CD4-positive, alpha-beta T cell treated with Interleukin-17A for 4 hours (primary cell): Measurements from ENCODE around the gene CTBP1.

ENCODE experiments used
- DNase-seq: peaks from one replicate; pipeline ENCODE4 v3.0.0-alpha.2; 2020; ENCODE audit warnings: mixed read lengths

The CTBP1 gene

DNA sequence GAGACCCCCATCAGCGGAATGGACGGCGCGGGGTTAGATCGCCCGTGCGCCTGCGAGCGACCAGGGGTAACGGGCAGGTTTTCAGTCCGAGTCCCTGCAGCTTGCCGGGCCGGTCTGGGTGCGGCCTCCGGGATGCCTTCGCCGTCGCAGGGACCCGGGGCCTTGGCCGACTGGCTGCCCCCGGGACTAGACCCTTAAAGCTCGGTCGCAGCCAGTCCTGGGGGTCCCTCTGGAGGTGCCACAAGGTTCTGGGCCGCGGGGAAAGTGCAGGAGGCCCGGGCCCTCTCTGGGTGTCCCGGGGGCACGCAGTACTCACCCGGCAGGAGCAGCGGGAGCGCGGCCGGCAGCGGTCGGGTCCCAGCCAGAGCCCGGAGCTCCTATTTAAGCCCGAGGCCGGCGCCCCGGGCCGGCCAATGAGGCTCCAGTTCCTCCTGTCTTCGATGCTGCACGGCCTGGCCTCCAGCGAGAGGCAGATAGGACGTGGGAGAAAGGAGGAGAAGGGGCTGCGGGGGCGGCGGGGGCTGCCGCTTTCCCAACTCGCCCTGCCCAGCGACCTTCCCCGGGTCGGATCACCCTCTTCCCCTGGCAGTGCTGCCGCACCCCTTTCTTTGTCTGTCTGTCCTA is 76.6 kb downstream of the CTBP1 start, which contains the start of gene SPON2:
TSS of gene SPON2 (minus strand) at position 356 of the 624 bp plus-strand sequence.
- DNase-seq, result no peak

DNA sequence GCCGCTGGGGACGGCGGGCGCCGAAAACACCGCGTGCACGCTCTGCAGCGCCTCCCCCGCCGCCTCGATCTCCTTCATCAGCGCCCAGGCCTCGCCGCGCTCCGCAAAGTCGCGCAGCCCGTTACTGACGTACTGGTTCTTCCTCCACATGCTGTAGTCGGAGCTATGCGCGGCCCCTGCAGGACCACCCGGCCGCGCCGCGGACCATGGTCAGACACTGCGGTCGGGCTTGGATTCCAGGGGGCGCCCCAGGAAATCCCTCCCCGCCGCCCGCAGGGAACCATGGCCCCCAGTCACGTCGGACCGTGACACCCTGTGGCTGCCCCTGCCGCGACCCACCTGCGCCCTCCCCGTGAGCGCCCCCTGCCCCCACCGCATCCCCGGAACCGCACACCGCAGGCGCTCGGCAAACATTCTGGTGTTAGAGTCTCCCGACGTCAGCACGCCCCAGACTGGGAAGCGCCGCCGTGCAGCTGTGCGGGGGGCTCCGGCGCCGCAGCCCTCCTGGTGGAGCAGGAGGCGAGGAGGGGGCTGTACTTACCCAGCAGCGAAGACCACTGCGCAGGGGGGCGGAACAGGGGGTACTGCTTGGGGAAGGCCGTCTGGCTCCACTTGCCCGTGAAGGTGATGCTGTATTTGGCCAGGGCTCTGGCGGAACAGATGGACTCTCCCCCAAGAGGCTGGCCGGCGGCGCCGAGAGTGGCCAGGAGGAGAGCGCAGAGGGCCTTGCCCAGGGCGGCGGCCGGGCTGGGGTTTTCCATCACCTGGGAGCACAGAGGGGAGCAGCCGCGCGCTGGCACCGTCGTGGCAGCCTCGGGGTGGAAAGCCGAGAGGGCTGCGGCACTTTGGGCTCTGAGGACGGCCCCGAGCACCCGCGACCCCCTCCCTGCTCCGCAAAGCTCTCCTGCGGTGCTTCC is 77.4 kb downstream of the CTBP1 start:
- peak; percentile 70 for DNase-seq

DNA sequence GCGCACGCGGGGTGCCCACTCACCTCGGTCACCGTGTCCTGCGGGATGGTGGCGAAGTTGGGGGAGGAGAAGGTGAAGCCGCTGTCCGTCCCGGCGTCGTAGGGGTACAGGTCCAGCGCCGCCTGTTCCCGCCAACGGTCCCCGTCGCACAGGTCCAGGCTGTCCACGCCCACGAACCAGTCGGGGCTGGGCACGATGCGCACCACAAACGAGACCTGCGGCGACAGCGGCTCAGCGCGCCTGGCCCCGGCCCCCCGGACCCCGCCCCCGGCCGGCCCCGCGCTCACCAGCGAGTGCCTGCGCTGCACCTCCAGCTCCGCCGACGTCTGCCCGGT is 78.0 kb downstream of the CTBP1 start:
- DNase-seq, result no peak

DNA sequence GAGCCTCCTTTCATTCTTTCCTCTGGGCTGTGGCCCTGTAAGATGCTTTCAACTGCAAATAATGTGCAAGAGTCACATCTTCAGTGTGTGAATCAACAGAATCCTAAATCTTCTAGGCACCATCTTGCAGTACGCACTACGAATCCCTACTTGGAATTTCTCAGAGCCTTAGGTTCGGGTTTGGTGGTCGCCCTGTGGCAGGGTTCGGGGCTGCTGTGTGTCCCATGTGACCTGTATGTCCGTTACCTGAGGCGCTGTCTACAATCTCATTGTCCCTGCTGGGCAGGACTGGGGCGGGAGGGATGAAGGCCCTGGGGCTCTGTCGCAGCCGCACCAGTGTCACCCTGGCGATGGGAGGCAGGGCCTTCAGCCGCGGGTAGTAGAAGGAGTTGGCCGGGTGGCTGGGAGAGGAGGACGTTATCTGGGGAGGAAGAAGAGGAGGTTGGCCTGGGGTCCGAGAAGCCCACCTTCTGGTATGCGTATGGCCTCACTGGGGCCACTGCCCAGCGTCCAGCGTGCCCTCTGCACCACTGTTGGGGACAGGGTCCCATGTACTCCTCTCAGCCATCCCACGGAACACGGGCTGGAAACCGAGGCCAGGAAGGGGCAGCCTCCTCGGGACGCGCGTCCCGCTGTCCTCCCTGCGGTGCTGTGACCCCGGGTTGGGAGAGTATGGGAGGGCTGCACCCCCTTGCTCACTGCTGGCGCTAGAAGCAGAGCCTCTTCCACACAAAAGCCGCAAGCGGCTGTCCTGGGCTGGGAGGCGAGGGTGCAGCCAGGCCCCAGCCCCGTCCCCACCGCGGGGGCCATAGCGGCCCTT is 78.6 kb downstream of the CTBP1 start:
- DNase-seq, result no peak

DNA sequence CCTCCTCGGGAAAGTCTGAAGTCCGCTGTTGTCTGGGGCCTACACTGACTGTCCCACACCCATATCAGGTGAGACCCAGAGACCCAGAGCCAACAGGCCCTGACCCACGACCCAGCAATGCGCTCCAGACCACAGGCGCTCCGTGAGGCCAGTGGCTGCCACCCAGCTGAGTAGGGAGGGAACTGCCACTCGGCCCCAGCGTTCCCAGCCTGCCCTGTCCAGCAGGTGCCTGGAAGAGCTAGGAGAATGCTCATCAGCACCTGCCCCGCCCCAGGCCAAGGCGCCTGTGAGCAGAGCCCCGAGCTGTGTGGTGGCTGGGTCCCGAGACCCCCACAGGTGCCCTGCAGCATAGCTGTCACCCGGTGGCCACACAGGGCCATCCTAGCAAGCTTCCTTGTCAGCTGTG is 79.2 kb downstream of the CTBP1 start:
- no peak for DNase-seq

DNA sequence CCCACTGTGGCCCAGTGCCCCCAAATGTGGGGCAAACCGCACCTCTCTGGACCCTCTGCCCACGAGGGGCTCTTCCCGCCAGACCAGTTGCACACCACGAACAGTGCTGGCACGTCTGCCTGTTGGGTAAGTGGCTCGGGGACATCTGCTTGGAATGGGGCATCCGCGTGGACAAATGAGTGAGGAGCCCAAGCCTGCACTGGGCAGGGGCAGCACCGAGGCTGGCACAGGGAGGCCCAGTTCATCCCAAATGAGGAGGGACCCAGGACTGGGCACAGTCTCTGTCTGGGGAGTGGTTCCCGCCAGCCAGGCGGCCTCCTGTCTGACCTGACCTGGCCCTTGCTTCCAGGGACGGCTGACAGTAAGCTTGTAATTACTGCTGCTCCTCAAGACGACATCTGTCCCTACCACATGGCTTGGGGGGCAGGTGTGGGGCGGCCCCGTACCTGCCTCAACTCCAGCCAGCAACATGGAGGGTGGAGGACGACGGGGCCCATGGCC is 79.7 kb downstream of the CTBP1 start:
- no peak for DNase-seq

DNA sequence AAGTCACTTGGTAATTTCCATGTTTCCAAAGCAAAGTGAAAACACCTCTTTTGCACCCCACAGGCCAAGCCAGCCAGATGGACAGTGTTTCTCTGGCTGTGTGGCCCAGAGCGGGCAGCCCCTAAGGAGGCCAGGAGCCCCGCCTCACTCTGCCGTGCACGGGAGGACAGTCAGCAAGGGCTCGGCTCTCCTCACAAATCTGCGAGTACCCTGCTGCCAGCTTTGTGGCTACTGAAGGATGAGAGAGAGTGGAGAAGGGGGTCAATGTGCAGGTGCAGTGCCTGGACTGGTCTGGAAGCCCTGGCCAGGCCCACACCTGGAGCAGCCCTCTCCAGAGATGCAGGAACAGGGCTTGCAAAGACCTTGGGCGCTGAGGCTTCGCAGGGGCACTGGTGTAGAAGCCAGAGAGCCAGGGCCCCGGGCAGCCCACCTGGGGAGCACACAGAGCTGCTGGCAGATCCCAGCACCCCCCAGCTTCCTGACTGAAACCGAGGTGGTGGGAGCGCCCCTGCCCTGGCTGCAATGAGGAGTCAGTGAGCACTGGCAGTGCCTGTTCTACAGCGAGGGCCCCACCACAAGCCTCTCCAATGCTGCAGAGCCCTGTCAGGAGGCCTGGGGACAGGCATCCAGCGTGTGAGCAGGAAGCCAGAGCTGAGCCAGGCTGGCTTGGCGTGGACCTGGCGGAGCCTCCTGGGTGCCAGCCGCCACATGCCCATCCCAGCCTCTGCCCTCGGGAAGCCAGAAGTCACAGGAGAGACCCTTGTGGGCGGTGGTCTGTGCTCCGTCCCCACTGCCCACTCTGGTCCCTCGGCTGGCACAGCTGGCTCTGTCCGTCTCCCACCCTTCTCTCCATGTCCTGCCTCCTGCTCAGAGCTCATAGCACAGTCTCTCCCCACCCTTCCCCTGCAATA is 80.5 kb downstream of the CTBP1 start:
- no peak for DNase-seq

DNA sequence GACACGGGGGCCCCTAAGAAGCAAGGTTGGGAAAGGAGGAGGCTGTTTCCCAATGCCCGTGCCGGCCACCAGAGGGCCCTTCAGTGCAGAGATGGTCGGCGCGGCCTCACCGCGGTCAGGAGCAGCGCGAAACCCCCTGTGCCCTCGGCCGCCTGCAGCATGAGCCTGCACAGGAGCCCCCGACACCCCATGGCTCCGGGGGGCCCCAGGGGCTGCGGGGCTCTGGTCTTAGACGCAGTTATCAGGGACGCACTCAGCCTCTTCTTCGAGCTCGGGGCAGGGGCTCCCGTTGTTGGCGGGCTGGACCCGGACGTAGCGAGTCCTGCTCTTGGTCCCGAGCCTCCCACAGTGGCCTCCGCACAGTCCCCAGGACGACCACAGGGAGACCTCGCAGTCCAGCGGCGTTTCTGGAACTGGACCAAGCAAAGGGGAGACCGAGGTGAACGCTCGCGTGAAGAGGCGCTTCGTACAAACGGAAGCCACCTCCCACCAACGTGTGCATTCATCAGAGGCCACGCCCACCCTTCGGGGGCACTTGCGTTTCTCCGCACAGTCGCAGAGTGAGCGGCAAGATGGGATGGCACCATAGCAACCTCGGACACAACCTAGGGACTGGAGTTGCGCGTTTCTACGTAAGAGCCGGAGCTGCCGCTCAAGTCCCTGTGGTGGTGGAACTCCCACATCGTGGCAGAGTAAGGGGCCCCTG is 81.5 kb downstream of the CTBP1 start:
- peak; percentile 93 for DNase-seq

DNA sequence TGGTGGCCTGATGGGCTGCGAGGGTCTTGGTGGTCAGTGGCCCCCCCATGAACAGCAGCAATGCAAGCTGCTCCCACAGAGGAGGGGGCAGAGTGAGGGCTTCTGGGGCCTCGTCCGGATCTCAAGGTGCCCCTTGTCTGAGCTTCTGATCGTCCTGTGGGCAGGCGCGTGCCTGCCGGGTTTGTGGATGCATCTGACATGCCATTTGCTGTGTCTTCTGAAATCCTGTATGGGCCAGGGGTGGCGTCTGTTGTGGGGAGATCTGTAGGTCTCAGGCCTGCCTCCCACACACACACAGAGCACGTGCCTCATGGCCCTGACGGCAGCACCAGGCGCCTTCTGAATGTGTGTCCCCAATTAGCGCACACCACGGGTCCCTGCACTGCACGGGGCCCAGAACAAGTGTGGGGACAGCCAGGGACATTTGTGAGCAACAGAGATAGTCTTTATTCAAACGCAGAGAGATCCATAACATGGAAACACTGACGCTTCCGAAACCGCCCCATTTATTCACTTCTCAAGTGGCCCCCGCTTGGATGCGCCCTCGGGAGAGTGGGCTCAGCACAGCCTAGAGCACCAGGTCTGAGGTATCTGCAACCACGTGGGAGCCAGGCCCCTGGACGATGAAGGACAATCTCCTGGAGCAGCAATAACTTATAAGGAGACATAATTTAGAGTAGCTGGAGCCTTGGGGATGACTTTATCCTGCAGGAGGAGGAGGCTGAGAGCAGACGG is 82.3 kb downstream of the CTBP1 start:
- no peak for DNase-seq

DNA sequence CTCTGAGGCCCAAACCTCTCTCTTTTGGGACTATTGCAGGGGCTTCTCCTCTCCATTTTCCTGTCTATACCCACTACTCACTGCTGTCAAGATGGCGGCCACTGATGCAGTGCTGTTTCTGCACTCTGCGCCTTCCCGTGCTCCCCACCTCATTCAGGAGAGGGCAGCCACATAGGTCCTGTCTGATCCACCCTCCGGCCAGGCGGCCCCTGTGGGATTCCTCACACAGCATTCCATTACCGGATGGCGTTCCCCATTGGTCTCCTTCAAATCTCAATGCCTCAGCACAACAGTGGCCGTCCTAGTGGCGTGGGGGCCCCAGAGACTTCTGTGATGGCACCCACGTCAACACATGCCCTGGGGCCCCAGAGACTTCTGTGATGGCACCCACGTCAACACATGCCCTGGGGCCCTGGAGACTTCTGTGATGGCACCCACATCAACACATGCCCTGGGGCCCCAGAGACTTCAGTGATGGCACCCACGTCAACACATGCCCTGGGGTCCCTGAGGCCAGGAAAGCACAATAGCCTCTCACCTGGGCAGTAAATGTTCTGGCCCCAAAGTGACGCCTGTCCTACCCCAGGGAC is 83.9 kb downstream of the CTBP1 start:
- no peak for DNase-seq

DNA sequence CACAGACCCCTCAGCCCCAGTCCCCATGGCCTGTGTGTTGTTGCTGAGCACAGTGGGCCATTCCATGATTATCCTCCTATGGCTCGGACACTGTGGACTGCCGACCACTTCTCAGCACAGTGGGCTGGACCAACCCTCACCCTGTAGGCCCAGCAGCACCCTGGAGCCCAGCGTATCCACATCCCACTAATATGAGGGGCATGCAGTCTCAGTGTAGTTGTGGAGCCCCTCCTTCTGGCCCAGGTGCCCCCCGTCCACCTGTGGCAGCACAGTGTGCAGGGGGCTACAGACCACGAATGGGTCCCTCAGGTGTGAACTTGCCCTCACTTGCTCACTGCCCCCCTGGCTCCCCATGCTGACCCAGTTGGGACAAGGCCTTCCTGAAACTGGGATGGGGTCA is 84.5 kb downstream of the CTBP1 start:
- no peak for DNase-seq

DNA sequence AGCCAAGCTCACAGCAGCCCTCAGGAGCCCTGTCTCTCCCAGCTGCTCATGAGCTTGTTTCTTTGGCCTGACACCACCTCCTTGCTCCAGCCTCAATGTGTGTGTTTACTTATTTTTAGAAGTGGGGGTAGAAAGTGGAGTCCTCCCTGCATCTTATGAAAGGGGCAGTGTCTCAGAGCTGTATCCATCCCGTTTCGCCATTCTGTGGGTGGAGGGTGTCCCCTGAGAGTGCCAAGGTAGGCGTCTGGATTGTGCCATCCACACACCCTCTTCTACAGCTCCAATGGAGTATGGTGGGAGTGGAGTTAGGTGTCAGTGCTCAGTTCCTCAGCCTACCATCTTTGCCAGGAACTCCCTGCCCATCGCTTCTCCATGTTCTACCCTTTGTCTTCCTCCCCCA is 84.9 kb downstream of the CTBP1 start:
- no peak for DNase-seq
